GM19397 (cell line): Measurements from ENCODE around the gene CASQ2.

Source experiments
- ATAC-seq: cut with Tn5 transposase; IDR thresholded peaks from one replicate; pipeline ENCODE4 v1.9.1; 2021; ENCODE audit warnings: mild to moderate bottlenecking, moderate library complexity; ENCODE audit not compliant: unreplicated experiment

Gene CASQ2

DNA sequence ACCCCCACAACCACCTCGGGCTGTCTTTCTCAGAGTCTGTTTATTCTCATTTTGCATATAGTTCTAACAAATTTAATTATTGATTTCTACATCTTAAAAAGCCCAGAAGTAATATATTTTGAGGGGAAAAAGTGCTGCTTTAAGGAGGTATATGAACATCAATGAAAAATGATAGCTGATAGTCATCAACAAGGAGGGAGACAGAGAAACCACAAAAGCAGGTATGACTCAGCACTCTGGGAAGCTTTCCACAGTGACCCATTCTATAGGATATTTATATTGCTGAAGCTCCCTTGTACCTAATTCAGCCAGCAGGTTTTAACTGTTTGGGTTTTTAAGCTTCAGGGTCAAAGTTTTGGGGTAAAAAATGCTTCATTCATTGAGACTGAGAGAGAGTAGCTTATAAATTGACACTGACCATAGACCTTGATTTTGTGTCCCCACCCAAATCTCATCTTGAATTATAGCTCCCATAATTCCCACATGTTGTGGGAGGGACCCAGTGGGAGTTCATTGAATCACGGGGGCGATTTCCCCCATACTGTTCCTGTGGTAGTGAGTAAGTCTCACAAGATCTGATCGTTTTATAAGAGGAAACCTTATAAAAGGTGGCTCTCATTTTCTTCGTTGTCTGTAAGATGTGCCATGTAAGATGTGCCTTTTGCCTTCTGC lies 99.4 kb downstream of the CASQ2 start:
- ATAC-seq: no peak

DNA sequence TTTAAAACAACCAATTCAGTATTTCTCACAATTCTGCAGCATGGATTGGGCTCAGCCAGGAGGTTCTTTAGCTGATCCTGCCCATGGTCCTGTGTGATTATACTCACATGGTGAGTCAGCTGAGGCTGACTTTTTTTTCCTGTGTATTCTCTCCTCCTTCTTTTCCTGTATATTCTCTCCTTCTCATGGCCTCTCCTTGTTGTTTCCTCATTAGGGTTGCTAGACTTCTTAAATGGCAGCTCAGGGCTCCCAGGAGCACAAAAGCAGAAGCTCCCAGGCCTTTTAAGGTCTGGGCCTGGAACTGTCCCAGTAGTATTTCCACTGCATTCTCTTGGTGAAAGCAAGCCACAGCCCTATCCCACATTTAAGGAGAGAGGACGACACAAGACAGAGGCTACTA lies 99.9 kb downstream of the CASQ2 start:
- ATAC-seq: no peak

DNA sequence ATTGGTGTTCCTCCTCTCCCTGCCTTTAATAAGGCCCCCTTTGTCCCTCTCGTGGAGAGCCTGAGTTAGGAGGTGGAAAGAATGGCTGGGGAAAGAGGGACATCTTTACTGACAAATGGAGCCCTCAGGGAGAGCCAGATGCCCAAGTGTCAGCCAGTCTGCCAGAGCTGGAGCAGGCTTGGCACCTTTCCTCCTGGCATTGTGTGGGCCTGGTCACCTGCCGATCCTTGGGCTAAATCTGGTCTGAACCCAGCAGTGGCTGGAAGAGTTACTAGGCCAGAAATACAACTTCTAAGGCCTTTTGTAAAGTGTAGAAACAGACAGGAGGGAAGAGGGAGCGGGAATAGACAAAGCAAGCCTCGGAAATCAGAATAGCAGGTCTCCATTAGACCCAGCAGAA lies 101.8 kb downstream of the CASQ2 start:
- ATAC-seq: no peak

DNA sequence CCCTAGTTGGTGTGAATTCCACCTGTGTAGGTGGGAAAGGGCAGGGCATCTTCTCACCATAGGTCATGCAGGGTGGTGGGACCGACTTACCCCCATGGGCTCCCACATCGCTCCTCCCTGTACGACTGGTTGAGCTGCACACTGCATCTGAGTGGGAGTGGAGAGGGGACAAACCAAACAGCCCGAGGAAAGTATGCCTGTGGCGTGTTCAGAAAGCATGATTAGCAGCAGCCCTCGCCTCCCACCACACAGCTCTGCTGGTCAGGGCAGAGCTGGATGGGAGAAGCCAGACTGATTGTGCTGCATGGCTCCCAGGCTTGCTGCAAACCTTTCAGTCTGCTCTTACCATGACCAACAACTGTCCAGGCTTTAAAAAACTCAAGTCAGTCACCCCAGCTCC lies 102.3 kb downstream of the CASQ2 start:
- no peak for ATAC-seq

DNA sequence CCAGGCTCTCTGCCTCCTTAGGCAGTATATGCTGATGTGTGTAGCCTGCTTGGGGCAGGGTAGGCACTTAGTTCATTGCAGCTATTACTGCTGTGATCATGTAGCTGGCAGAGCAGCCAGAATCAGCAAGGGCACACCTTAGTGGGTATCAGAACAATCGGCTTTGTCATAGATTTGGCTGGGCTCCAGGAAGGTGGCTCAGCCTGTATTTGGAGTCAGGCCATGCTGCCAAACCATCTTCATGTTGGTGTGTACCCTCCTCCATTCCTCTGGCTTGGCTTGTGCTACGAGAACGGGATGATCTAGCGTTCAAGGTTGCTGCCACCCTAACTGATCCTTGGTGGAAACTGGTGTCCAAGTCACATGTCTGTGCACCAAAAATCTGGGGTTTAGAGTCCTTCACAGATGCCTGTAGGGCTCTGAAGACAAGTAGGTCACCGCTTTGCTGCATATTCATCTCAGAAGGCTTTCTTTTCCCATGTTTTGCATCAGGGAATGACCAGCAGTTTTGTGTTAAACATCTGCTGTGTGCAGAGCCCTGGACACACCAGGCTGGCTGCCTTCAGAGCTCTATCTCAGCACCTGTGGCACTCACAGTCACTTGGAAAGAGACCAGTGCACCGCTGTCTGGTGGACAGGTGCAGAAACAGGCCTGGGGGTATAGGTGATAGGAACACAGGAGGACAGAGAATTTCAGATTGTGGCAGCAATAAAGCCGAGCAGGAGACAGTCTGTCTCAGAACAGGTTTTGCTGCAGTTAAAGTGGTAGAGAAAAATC lies 103.0 kb downstream of the CASQ2 start:
- ATAC-seq: no peak

DNA sequence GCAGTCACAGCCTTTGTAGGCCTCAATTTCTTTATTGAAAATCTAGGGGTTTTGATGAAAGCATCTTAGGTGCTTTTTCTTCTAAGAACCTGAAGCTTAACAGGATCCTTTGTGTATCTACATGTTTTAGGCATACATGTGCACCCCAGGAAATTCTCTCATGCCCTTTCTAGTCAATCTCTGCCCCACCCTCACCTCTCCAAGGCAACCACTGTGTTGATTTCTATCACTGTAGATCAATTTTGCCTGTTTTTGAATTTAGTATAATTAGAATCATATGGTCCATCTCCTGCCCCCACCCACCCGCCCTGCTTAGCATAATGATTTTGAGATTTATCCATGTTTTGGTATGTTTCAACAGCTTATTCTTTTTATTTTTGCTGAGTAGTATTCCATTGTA lies 107.4 kb downstream of the CASQ2 start:
- no peak for ATAC-seq

DNA sequence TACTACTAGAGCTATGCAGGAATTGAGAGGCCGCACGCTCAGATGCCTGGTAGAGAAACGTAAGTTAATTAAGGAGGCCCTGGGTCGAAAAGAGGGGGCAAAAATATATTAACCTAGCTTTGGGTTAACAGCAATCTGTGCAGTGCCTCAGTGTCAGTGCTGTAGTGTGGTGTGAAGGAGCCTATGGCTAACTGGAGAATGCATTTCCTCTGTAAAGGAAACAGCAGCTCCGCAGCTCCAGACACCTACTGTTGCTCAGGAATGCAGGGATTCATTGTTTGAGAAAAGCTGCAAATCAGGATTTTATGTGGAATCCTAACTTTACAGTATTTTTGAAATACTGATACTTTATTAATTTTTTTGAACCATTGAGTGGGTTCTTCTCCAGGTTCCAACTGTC lies 108.4 kb downstream of the CASQ2 start:
- ATAC-seq: no peak

- ATAC-seq: no peak
Measured at GRCh38 chr1:115658646-115659045, 109.9 kb downstream of the CASQ2 start.

- no peak for ATAC-seq
Measured at GRCh38 chr1:115656461-115657077, 111.9 kb downstream of the CASQ2 start.

DNA sequence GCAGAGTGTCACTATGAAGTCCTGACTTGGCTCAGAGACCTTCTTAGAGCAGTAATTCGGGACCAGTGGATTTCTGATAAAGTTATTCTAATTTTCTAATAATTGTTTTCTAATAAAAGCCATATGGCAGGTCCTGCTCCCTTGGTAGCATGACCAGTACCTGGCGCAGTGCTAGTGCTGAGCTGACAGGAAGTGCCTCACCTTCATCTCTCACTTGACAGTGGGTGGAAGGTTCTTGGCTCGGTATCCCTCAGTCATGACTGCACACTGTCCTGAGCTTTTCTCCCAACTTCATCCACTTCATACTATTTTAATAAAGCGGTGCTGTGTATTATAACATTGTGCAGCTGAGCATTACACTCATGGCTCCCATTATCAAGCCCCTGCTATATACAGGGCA lies 112.6 kb downstream of the CASQ2 start:
- no peak for ATAC-seq

GRCh38 chr1:115655306-115655663 lies 113.2 kb downstream of the CASQ2 start:
- no peak for ATAC-seq

DNA sequence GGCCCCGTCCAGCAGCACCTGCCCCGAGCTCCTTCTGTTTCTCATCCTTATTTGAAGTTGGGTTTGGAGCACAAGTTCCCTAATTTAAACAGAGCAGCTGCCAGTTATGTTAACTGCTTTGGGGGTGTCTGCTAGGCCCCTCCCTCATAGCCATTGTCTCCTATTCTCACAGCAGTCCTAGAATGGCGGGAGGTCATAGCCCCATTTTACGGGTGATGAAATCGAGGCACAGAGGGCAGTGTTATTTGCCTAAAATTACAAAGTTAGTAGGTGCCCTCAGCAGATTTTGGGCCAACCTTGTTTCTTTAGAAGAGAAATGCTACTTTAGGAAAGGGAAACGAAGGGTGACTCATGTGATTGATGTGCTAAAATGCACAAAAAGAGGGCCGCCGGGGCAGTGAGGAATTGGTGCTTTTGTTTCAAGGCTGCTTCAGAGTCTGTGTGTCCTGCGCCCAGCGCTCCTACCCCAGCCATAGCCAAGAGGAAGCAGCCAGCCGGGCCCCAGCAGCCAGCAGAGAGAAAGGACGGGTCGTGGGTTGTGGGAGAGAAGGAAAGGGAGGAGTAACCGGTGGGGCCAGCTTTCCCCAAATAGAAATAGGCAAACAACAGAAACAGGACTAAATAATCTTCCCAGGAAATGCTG lies 113.7 kb downstream of the CASQ2 start:
- ATAC-seq: no peak

- ATAC-seq: no peak
Measured at GRCh38 chr1:115654125-115654524, 114.4 kb downstream of the CASQ2 start.

DNA sequence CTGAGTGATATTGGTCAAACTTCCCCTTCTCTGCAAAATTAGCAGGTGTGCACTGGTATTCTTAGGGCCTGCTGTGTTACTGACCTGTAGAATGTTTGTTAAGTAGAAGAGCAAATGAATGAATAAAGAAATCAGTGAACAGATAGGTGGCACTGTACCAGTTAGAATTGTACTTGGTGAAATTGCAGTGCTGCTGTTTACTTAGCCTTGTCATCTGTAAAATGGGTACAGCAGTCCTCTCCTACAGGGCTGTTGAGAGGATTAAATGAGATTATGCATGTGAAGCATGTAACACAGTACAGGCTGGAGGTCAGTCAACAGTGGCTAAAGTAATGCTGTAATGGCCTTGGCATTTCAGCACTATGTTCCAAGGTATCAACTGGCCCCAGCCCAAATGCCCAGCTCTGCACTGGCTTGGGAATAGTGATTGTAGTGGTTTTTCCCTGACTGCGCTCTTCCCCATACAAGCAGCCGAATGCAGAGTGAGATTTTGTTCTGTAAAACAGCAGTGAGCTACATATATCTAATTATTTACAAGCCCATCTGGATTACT lies 116.2 kb downstream of the CASQ2 start:
- ATAC-seq: no peak

DNA sequence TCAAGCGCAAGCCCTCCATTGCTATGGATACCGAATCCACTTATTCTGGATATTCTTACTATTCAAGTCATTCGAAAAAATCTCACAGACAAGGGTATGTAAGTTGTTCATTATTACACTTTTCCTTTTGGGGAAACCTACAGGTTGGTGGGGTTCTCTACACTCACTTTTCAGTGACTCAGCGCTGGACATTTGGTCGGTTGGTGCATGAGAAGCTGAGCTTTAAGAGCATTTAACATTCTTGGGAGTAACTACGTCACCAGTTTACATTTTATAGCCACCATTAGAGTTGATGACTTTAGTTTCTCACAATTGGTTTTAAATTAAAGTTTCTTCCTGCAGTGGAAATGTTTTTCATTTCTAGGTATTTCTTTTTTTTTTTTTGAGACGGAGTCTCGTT lies 117.1 kb downstream of the CASQ2 start:
- no peak for ATAC-seq

GRCh38 chr1:115650961-115651360 lies 117.6 kb downstream of the CASQ2 start:
- ATAC-seq: no peak
